ENCODE data around the gene FBLN5. TPM values are rescaled to one million over a fixed set of nuclear protein-coding genes. Genes with fewer than 3 reads are reported as not detected.

Gene FBLN5
- total and polyA plus RNA-seq, 9 donors = 39.2 to 353 (median 137) TPM

DNA sequence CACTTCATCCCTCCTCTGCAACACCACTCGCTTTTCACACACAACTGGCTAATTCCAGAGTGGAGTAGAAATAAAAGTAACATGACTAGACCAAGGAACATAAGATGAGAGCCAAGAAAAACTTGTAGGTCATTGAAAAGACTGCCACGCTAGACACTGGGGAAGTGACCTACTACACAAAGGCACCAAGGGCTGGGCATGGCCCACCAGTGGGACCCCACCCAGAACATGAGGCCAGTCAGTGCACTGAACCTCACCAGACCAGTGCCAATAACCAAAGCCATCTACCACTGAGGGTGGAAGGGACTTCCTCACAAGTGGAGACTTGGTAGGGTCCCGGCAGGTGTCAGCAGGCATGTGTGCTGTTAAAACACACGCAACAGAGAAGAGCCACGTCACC lies 19.7 kb downstream of the FBLN5 start:
- H3K27me3 ChIP-seq = no peaks in the 10 kb centered on the region
- no peak overlapping the region for H3K27ac ChIP-seq
- H3K4me1 ChIP-seq (ENCODE audit: insufficient read depth) = peaks cover 13% of the 10 kb centered on the region
- no peak for TF ChIP-seq CTCF (IDR thresholded peaks at IDR 0.05)
- no peak for TF ChIP-seq EP300 (IDR thresholded peaks at IDR 0.05)
- TF ChIP-seq POLR2A (IDR thresholded peaks at IDR 0.05) = no peak
- no peaks in the 10 kb centered on the region for H3K36me3 ChIP-seq
- no peak overlapping the region for H3K4me3 ChIP-seq
- H3K9me3 ChIP-seq = no peaks in the 10 kb centered on the region
- 86 to 97% (median 89%) methylated on average over 5 of the region's 5 CpGs for WGBS, 3 donors
- DNase-seq = no peak
- intact Hi-C loops (cut with DNase I) = no loop called here

GRCh38 chr14:91927191-91927590 lies 20.3 kb downstream of the FBLN5 start:
- no peaks in the 10 kb centered on the region for H3K36me3 ChIP-seq
- 52 to 71% (median 67%) methylated on average over 3 of the region's 3 CpGs for WGBS, 3 donors
- peaks cover 13% of the 10 kb centered on the region for H3K4me1 ChIP-seq (ENCODE audit: insufficient read depth)
- H3K27me3 ChIP-seq = no peaks in the 10 kb centered on the region
- TF ChIP-seq POLR2A (IDR thresholded peaks at IDR 0.05) = no peak
- no peak for TF ChIP-seq EP300 (IDR thresholded peaks at IDR 0.05)
- TF ChIP-seq CTCF (IDR thresholded peaks at IDR 0.05) = no peak
- no peak overlapping the region for H3K4me3 ChIP-seq
- intact Hi-C loops (cut with DNase I) = no loop called here
- H3K9me3 ChIP-seq = no peaks in the 10 kb centered on the region
- DNase-seq = no peak
- H3K27ac ChIP-seq = no peak overlapping the region

DNA sequence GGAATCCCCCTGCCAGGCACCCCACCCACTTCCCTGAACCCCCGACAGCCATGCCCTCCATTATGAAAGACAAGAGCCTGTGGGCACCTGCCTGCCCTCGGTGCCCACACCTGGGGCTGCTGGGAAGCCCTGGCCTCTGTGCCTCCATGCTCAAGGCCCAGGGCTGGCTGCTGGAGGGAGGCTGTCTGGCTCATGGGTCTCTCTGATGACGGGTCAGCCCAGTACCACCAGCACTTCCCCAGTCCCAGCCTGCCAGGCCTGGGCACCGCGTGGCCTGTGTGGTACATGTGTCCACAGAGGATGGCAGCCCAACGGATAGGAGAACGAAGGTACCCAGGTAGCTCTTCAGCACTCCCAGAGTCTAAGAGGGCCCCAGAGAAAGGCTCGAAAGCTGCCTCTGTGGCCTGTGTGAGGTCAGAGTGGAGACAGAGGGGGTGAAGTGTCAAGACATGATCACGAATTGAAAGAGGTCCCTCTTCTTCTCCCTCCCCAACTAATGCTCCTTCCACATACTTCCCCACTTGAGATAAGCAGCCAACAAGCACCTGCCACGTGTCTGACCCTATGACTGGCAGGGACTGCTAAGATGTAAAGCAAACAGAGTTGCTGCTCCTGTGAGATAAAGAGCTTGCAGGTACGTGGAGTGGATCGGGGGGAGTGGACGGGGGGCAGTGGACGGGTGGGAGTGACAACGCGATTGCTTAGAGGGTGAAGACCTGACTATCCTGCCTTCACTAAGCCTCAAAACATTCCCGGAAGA lies 21.2 kb downstream of the FBLN5 start:
- TF ChIP-seq EP300 (IDR thresholded peaks at IDR 0.05) (no peak), CTCF (IDR thresholded peaks at IDR 0.05) (no peak), POLR2A (IDR thresholded peaks at IDR 0.05) (no peak)
- Histone ChIP-seq H3K36me3 (no peaks in the 10 kb centered on the region), H3K4me3 (no peak overlapping the region), H3K27ac (no peak overlapping the region), H3K27me3 (no peaks in the 10 kb centered on the region), H3K4me1 (ENCODE audit: insufficient read depth) (peaks cover 13% of the 10 kb centered on the region), H3K9me3 (no peaks in the 10 kb centered on the region)
- intact Hi-C loops (cut with DNase I) = no loop called here
- no peak for DNase-seq
- 83 to 90% (median 89%) methylated on average over 17 of the region's 17 CpGs for WGBS, 3 donors

- H3K27ac ChIP-seq = no peak overlapping the region
- no peaks in the 10 kb centered on the region for H3K9me3 ChIP-seq
- H3K27me3 ChIP-seq = no peaks in the 10 kb centered on the region
- peaks cover 13% of the 10 kb centered on the region for H3K4me1 ChIP-seq (ENCODE audit: insufficient read depth)
- DNase-seq = no peak
- no peaks in the 10 kb centered on the region for H3K36me3 ChIP-seq
- TF ChIP-seq CTCF (IDR thresholded peaks at IDR 0.05) = no peak
- no peak for TF ChIP-seq POLR2A (IDR thresholded peaks at IDR 0.05)
- no peak for TF ChIP-seq EP300 (IDR thresholded peaks at IDR 0.05)
- 92 to 93% (median 92%) methylated on average over 10 of the region's 10 CpGs for WGBS, 3 donors
- intact Hi-C loops (cut with DNase I) = no loop called here
- no peak overlapping the region for H3K4me3 ChIP-seq
These were observed 21.8 kb downstream of the FBLN5 start for GRCh38 chr14:91925727-91926121.
